DMS53 treated with DMSO at 0.1 percent for 48 hours (cell line): ENCODE measurements around the gene MXRA7.
"Not testable (repeated sequence)": the region's sequence is repeated elsewhere in the genome, so short reads cannot be mapped to it uniquely, and the experiment has no call there.

Experiments
- DNase-seq: peaks from one replicate; lab custom pipeline; 2025; ENCODE audit not compliant: unreplicated experiment; lab: John Stamatoyannopoulos, UW

MXRA7 gene

DNA sequence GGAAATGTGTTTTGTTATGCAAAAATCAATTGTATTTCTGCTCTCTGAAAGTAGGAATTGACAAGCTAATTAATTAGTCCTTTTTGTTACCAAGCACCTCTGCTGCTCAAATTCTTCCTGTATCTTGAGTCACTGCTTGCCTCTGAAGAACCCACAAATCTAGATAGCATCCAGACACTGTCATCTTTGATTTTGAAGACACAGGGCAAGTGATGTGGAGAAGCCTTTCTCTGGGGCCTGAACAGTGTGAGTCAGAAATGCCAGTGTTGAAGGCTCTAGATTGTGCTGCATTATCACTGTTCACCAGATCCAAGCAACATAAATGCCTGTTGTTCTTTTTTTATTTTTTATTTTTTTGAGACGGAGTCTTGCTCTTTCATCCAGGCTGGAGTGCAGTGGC lies 56.4 kb downstream of the MXRA7 start:
- no peak for DNase-seq

DNA sequence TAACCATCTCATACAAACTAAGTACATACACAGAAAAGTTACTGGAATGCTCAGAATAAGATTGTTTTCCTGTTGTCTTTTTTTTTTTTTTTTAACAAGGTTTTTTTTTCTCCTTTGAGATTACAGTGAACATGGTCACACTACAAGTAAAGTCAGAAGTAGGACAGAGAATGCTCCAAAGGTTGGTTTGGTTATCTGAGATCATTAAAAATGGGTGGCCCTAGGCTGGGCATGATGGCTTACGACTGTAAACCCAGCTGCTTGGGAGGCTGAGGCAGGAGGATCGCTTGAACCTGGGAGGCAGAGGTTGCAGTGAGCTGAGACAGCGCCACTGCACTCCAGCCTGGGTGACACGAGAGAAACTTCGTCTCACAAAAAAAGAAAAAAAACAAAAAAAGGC lies 60.3 kb downstream of the MXRA7 start:
- DNase-seq: no peak

DNA sequence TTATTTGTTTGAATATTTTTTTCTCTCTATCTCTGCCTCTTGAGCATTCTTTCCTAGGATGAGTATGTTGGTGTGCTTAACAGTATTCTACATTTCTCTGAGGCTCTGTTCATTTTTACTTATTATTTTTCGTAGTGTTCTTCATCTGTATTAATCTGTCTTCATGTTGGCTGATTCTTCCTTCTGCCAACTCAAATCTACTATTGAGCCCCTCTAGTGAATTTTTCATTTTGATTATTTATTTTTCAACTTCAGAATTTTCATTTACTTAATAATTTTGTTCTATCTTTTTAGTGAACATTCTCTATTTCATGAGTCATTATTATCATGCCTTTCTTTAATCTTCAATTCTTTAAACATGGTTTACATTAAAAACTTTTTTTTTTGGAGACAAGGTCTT lies 64.1 kb downstream of the MXRA7 start:
- no peak for DNase-seq

DNA sequence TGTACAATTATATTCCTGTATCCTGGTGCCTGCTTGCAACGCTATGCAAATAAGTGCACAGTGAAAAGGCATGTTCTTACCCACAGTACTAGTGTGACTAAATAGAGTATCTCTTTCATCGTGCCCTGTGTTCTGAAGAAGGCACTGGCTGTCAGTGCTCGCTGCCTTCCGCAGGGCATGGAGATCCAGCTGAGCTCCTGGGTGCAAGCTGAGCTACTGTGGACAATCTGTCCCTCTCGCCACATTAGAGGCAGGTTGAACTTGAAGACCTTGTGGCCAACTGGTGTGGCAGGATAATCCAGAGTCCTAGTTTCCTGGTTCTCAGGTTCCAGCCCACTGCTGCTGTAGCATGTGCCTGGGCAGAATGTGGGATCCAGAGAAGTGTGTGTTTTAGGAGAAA lies 65.3 kb downstream of the MXRA7 start:
- DNase-seq: peak; percentile 38

DNA sequence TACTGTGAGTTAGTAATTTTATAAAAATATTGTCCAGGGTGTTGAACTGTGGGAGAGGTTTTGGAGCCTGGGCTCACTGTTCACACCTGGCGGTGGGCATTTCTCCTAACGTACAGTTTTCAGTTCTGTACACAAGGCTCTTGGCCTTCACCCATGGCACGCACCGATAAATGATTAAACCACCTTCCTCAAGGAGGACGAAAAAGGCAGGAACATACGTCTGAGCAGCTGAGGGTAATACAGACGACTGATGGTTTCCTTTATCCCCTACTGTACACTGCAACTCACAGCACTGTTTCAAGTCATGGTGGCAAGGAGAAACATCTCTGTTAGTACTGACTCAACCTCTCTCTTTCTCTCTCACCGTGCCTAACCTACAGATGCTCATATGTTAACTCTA lies 65.8 kb downstream of the MXRA7 start:
- peak; percentile 43 for DNase-seq

DNA sequence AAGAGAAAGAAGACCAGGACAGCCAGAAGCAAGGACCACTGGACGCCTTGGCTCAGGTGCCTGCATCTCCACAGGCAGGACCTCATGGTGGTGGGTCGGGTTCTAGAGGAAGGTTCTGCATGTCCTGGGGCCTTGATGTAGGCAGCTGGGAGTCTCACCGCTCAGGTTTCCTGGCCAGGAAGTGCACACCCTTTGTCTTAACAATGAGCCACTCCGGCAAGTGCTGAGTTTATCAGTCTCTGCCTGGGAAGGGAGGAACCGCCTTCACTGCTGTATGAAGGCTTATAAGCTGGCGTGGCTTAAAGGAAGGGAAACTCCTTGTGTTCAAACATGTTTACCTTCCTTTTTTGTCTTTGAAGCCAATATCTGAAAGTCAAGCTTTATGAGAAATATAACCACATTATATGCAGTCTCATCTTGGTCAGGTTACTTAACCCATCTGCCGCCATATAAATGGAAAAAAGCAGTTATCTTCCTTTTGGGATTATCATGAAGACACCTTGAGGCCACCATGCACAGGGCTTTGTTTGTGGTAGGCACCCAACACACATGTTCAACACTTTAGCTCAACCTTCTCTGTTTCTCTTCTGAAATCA lies 67.1 kb downstream of the MXRA7 start, which contains the start of gene ST6GALNAC1:
TSS of gene ST6GALNAC1 (minus strand) at position 205 of the 596 bp plus-strand sequence. CDS start at position 86, 119 bp downstream.
- peak; percentile 25 for DNase-seq

DNA sequence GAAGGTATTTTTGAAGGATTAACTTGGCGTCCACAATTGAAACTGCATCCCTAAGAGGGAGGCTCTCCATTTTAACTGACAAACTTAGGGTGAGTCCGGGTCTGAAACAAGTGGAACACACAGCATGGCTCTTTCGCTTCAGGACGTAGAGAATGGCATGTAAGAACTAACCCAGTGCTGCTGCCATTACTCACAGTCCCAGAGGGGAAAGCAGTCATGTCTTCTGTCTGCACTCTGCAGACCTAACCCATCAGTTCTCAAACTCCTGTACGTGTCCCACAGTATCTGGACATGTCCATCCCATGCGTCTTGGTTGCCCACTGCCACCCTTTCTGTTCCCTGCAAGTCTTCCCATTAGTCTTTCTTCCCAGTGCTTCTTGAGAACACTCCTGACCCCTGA lies 67.8 kb downstream of the MXRA7 start:
- no peak for DNase-seq

DNA sequence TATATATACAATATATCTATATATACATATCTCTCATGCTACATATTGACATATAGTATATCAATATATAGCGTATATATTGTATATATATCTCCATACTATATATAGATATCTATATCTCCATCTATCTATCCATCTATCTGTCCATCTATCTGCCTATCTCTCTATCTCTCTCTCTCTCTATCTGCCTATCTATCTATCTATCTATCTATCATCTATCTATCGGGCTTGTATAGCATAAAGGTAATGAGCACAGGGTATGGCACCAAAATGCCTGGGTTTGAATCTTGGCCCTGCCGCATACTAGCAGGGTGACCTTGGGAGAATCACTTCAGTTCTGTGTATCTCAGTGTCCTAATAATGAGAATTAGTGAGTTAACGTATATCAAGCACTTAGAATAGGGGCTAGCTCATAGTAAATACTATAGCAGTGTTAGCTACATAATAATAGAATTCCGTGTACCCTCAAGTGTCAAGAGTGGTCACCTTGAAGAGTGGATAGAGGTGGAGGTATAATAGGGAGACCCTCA lies 68.7 kb downstream of the MXRA7 start:
- DNase-seq: no peak

DNA sequence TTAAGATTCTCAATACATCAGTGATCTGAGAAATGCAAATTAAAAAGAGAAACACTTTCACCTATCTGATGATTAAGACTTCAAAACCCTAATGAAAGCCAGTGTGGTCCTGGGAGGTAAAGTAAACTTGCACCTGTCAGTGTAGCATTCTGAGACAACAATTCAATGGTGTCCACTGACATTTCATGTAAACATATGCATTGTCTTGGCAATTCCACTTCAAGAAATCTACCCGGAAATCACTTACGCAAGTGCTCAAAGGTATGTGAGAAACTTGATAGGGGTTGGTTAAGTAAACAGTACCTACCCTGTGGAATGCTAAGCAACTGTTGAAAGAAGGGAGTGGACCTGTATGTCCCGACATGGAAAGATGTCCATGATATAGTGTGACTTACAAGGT lies 69.3 kb downstream of the MXRA7 start:
- peak; percentile 70 for DNase-seq

DNA sequence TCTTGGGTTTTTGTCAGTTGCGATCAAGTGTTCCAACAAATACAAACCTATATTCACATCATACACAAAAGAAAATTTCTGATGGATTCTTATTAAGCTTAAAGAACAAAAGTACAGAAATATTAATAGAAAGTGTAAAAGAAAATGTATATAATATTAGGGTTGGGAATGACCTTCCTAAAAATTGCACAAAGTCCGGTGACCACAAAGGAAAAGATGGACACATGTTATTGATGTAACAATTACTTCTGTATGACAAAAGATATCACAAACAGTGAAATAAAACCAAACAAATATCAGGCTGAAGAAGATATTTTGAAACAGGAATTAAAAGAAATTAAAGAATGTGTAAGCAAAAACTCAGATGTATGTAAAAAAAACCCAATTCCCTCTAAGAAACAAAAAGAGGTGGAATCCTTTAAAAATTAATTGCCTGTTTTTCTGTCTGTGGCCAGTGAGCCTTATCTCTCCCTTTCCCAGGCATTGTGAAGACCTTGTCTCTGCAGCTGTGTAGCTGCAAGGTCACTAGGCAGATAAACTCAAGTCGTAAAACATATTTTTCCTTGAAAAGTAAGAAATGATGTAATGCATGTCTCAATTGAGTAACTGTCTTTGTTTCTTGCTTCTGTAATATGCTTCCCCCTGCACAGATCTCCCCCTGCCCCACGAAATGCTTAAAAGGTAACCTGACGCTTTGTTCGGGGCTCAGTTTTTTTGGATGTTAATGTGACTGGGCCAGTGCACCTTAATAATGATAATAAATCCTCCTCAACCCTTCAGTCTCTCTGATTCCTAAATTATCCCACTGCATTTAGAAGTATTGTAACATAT lies 70.0 kb downstream of the MXRA7 start:
- no peak for DNase-seq

DNA sequence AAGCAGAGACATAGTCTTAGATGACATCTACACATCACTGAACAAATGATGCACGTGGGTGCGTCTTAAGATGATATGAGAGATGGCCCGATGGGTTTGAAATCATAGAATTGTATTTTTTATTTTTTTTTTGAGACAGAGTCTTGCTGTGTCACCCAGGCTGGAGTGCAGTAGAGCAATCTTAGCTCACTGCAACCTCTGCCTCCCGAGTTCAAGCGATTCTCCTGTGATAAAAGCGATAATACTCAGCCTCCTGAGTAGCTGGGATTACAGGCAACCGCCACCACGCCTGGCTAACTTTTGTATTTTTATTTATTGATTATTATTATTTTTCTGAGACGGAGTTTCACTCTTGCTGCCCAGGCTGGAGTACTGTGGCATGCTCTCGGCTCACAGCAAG lies 72.5 kb downstream of the MXRA7 start:
- DNase-seq: no peak

DNA sequence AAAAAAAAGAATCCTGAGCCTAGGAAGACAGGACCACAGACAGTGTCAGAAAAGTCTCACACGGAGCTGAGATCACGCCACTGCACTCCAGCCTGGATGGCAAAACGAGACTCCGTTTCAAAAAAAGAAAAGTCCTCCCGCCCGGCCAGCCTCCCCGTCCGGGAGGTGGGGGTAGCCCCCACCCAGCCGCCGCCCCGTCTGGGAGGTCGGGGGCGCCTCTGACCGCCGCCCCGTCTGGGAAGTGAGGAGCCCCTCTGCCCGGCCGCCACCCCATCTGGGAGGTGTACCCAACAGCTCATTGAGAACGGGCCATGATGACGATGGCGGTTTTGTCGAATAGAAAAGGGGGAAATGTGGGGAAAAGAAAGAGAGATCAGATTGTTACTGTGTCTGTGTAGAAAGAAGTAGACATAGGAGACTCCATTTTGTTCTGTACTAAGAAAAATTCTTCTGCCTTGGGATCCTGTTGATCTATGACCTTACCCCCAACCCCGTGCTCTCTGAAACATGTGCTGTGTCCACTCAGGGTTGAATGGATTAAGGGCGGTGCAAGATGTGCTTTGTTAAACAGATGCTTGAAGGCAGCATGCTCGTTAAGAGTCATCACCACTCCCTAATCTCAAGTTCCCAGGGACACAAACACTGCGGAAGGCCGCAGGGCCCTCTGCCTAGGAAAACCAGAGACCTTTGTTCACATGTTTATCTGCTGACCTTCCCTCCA lies 74.1 kb downstream of the MXRA7 start:
- DNase-seq: not testable (repeated sequence)

DNA sequence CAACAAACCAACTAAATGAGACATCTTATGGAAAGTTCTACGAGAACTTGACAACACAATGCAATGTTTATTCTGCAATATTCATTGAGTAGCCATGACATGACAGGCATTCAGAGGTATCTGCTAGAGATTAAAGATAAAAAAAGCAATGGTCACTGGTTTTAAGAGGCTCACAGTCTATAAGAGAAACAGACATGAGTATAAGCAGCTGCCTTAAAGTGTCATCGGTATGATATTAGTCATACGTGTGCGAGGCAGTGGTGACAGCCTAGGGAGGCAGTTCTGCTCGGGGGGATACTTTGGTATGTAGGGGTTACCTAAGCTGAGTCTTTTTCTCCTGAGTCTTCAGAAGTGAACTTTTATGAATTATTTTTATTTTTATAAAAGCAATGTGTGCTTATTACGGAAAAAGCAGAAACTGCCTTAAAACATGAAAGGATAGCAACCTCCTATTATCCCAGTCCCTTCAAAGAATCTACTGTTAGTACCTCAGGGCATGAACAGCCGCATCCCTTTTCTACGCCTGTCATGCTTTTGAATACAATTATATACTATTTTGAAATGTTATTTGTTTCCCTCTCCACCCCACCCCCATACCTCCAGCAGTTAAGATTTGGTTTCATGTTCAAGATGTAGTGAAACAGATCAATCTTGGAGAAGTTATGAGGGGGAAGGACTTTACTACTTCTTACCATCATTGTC lies 75.0 kb downstream of the MXRA7 start:
- no peak for DNase-seq

DNA sequence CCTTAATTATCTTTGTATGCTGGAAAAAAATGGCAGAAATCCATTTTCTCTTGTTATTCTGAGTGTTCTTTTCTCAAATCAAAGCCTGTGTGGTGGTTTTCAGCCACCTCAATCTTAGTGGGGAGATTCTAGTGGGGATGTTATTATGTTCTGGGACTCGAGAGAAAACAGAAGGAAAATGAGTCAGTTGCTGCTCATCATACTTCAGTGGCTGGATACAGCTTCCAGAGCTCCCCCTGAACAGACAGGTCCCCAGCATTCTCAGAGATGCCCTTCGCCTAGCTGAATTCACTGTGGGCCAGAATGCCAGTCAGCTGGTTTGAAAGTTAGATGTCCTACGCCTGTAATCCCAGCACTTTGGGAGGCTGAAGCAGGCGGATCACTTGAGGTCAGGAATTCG lies 75.7 kb downstream of the MXRA7 start:
- DNase-seq: no peak

DNA sequence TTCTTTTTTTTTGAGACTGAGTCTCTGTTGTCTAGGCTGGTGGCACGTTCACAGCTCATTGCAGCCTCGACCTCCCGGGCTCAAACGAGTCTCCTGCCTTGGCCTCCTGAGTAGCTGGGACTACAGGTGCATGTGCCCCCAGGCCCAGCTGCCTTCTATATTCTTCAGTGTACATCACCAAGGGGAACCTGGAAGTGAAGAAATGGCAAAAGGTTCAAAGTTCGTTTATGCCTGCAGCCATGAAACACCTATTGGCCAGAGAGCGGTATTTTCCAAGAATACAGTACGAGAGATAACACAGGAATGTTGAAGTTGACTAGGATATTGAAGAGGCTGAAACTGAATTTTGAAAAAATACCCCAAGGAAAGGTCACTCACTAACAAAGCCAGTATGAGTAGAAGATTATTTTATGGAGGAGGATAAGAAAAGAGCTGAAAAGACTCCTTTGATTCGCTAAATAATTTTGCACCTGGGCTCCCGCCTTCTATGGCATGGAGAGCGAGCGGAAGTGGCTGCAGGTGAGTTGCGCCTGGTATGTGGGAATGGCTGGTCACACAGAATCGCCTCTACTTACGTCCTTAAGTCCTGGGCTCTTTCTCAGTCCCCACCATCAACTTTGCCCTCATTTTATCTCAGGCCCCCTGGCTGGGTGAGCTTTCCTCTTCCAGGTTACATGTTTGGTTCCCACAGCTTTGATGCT lies 77.0 kb downstream of the MXRA7 start:
- no peak for DNase-seq

DNA sequence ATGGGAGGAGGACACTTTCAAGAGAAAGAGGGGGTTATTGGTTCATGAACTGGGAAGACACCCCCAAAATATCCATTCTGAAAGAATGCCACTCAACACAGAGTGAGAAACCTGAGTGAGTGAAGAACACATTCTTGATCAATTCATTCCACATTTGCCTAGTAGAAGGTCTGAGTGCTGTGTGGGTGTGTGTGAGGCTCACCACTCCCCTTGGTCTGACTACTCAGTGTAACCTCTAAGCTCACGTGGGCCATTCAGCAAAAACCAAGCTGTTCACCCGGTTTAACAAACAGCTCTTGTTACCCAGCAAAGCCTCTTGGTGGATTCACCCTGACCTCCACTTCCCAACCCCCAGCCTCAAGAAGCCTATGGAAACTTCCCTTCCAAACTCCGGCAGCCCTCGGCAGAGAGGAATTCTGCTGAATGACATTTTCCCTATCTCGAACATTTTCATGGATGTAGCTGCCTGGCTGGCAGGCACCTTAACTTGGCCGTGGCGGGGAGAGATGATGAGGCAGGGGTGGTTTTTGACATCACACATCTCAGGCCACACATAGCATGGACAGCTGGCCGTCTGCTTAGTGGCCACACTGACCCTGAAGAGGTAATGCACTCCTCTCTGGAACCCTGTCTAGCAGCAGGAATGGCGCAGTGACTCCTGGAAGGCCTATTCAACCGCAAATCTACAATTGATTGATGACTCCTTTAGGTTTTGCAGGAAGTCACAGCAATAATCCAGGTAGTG lies 78.8 kb downstream of the MXRA7 start:
- DNase-seq: no peak

DNA sequence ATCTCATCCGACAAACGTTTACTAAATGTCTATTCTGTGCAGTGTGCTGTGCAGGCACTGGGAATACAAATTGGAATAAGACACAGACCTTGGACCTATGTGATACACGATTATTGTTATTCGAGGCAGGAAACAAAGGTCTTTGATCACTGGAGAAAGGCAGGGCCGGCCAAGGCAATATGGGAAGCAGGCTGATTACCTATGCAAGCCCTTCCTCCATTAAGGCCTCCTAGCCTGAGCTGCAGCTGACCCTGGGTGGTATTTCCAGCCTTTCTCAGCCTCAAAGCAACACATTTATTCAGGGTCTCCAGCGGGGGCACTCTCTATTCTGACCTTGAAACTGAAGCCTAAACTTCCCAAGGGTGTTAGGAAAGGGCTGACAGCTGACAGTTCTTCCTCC lies 80.6 kb downstream of the MXRA7 start:
- no peak for DNase-seq
